ENCODE data around the gene NUSAP1.

Gene NUSAP1

DNA sequence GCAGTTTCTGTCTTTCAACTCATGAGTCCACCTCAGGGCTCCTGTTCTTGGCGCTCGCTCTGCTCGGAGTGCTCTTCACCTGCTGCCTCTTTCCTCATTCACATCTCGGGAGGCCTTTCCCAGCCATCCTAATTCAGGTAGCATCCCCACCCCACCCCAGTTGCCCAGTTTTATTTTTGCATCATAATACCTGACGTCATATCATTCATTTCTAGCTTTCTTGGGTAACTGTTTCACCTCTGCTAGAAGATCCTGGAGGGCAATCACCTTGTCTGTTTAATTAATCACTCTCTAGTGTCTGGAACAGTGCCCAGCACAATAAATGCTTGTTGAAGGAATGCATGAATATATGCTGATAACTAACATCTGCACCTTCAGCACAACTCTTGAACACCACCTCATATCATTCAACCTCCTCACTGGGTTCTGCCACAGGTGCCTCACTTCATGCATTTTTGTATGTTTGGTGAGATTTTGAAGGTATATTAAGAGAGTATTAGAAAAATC is 7.6 kb downstream of the NUSAP1 start:
- POLR2A ChIA-PET: no interaction called here
- no peak for DNase-seq (ENCODE audit: extremely low spot score)
- TF ChIP-seq, protein P1, sequence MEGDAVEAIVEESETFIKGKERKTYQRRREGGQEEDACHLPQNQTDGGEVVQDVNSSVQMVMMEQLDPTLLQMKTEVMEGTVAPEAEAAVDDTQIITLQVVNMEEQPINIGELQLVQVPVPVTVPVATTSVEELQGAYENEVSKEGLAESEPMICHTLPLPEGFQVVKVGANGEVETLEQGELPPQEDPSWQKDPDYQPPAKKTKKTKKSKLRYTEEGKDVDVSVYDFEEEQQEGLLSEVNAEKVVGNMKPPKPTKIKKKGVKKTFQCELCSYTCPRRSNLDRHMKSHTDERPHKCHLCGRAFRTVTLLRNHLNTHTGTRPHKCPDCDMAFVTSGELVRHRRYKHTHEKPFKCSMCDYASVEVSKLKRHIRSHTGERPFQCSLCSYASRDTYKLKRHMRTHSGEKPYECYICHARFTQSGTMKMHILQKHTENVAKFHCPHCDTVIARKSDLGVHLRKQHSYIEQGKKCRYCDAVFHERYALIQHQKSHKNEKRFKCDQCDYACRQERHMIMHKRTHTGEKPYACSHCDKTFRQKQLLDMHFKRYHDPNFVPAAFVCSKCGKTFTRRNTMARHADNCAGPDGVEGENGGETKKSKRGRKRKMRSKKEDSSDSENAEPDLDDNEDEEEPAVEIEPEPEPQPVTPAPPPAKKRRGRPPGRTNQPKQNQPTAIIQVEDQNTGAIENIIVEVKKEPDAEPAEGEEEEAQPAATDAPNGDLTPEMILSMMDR (IDR thresholded peaks at IDR 0.05; ENCODE audit: control extremely low read depth, extremely low read depth, low read depth, missing control alignments): no peak
- CTCF ChIA-PET: no interaction called here

DNA sequence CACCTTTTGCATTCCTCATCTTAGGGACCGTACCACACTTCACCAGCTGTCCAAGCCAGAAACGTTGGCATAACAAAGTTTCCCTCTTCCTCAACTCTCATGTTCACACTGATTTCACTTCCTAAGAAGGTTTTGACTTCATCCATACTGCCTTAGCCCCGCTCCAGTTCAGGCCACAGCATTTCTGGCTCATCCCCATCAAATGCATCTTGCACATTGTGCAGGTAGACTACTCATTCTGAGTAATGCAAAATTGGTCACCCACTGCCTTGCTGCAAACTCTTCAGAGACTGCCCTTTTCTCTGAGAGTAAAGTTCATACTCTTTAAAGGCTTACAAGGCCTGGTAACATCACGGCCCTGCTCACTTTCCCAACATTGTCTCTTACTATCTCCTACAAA is 8.8 kb downstream of the NUSAP1 start:
- TF ChIP-seq, protein P1 (IDR thresholded peaks at IDR 0.05; ENCODE audit: control extremely low read depth, extremely low read depth, low read depth, missing control alignments): no peak
- DNase-seq (ENCODE audit: extremely low spot score): no peak
- CTCF ChIA-PET: no interaction called here
- POLR2A ChIA-PET: no interaction called here

DNA sequence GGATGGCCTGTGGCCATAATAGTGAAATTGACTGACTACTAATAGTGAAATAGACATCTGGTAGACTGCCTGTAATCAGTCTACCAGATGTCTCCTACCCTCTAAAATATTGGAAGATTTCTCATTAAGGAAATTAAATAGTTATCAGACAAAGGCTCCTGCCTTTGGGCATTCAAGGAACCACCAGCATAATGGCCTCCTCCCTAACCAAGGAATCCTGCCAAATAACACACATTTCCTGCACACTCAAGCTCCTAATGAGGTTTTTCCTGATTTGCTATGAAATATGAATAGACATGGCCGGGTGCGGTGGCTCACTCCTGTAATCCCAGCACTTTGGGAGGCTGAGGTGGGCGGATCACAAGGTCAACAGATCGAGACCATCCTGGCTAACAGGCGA is 14.6 kb downstream of the NUSAP1 start:
- DNase-seq (ENCODE audit: extremely low spot score): no peak
- TF ChIP-seq, protein P1 (IDR thresholded peaks at IDR 0.05; ENCODE audit: control extremely low read depth, extremely low read depth, low read depth, missing control alignments): no peak
- ChIA-PET POLR2A (no interaction called here), CTCF (no interaction called here)

DNA sequence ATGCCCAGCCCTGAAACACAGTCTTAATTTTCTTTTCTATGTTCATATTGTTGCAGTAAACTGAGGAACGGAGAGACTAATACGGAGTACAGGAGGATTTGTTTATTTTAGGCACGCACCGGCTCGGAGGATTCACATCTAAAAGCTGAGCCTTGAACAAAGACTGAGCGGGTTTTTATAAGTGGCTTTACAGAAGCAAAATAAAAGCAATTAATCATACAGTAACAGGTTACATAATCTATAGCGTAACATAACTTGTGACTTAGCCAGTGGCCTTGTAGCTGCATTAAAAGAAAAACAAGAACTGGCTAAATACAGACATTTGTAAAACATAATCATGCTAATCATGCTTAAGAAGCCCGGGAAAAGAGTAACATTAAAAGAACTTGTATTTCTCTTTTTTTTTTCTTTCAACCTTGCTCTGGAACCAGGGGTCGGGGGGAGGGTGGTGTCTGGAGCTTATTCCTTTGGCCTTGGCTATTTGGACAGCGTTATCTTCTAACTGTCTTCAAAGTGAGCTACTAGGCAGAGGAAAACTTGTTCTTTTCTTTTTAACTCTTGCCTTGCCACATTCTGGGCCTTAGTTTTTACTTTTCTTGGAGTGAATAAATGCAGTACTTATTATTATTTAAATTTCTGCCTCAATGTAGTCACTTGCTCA is 17.5 kb downstream of the NUSAP1 start:
- CTCF ChIA-PET: no interaction called here
- TF ChIP-seq, protein P1 (IDR thresholded peaks at IDR 0.05; ENCODE audit: control extremely low read depth, extremely low read depth, low read depth, missing control alignments): no peak
- POLR2A ChIA-PET: no interaction called here
- DNase-seq (ENCODE audit: extremely low spot score): no peak

DNA sequence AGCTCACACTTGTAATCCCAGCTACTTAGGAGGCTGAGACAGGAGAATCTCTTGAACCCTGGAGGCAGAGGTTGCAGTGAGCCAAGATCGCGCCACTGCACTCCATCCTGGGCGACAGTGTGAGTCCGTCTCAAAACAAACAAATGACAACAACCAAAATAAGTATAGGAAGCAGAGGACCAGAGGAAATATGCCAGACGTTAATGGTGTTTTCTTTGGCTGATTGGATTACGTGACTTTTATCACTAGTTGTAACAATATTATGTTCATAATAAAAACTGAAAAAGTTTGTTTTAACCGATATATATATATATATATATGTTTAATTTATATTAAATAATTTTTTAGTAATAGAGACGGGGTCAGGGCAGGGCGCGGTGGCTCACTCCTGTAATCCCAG is 21.7 kb downstream of the NUSAP1 start:
- ChIA-PET POLR2A (no interaction called here), CTCF (interaction anchor here (1.0 to 1.7 kb wide), 2 partner anchors 9 to 20 kb away, joined by 3 read pairs; no protein-coding TSS in a partner anchor)
- TF ChIP-seq, protein P1 (IDR thresholded peaks at IDR 0.05; ENCODE audit: control extremely low read depth, extremely low read depth, low read depth, missing control alignments): no peak
- DNase-seq (ENCODE audit: extremely low spot score): no peak

DNA sequence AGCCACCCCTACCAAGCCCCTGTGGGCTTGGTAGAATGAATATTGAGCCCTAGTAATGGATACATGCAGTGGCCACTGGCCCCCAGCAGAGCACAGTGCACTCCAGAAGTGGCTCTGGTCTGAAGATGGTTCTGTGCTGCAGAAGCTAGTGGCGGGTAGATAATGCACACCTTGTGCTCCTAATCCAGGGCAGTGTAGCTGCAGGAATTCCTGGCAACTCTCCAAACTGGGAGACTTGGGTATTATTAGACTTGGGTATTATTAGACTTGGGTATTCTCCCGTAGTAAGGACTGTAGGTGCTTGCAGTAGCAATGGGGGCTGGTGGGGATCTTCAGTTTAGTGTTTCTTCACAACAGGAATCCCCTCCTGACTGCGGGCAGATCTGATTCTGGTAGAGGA is 34.7 kb downstream of the NUSAP1 start:
- POLR2A ChIA-PET: interaction anchor here (0.6 kb wide), 1 partner anchor 12 kb away, joined by 5 read pairs; no protein-coding TSS in a partner anchor
- DNase-seq (ENCODE audit: extremely low spot score): no peak
- TF ChIP-seq, protein P1 (IDR thresholded peaks at IDR 0.05; ENCODE audit: control extremely low read depth, extremely low read depth, low read depth, missing control alignments): no peak
- CTCF ChIA-PET: no interaction called here
